ENCODE results near the gene BHLHE41.

Gene BHLHE41

GRCh38 chr12:26126340-26127284, 1.8 kb upstream of the BHLHE41 start:
- no peak for TF ChIP-seq CTCF (IDR thresholded peaks at IDR 0.05)
- no peak overlapping the region for H3K27ac ChIP-seq
- H3K9me3 ChIP-seq: no peaks in the 10 kb centered on the region
- H3K4me1 ChIP-seq (ENCODE audit: control insufficient read depth in 1 of 2, insufficient read depth in 1 of 2, low read depth in 1 of 2, low read length in 1 of 2): peaks cover 34 to 44% of the 10 kb centered on the region in 2 experiments
- H3K27me3 ChIP-seq: peaks cover 100% of the 10 kb centered on the region
- no peaks in the 10 kb centered on the region for H3K36me3 ChIP-seq
- peak overlapping the region; percentile 40 to 57 for H3K4me3 ChIP-seq (ENCODE audit: low read depth in 1 of 2, low read length in 1 of 2)

- TF ChIP-seq CTCF (IDR thresholded peaks at IDR 0.05): no peak
- Histone ChIP-seq H3K9me3 (no peaks in the 10 kb centered on the region), H3K36me3 (no peaks in the 10 kb centered on the region), H3K4me1 (ENCODE audit: control insufficient read depth in 1 of 2, insufficient read depth in 1 of 2, low read depth in 1 of 2, low read length in 1 of 2) (peaks cover 34 to 45% of the 10 kb centered on the region in 2 experiments), H3K27me3 (peaks cover 100% of the 10 kb centered on the region), H3K4me3 (ENCODE audit: low read depth in 1 of 2, low read length in 1 of 2) (peak overlapping the region; percentile 40 to 57), H3K27ac (no peak overlapping the region)
Observed at GRCh38 chr12:26125400-26126339, 833 bp upstream of the BHLHE41 start.

GRCh38 chr12:26123482-26123980, 1.3 kb downstream of the BHLHE41 start:
- no peak for TF ChIP-seq CTCF (IDR thresholded peaks at IDR 0.05)
- no peaks in the 10 kb centered on the region for H3K36me3 ChIP-seq
- H3K4me1 ChIP-seq (ENCODE audit: control insufficient read depth in 1 of 2, insufficient read depth in 1 of 2, low read depth in 1 of 2, low read length in 1 of 2): peaks cover 34 to 45% of the 10 kb centered on the region in 2 experiments
- H3K9me3 ChIP-seq: no peaks in the 10 kb centered on the region
- H3K27ac ChIP-seq: no peak overlapping the region
- peaks cover 100% of the 10 kb centered on the region for H3K27me3 ChIP-seq
- H3K4me3 ChIP-seq (ENCODE audit: low read depth in 1 of 2, low read length in 1 of 2): peak overlapping the region in 1 of 2 experiments; percentile 56

- peaks cover 100% of the 10 kb centered on the region for H3K27me3 ChIP-seq
- no peaks in the 10 kb centered on the region for H3K36me3 ChIP-seq
- H3K27ac ChIP-seq: no peak overlapping the region
- no peaks in the 10 kb centered on the region for H3K9me3 ChIP-seq
- peak overlapping the region; percentile 24 to 56 for H3K4me3 ChIP-seq (ENCODE audit: low read depth in 1 of 2, low read length in 1 of 2)
- TF ChIP-seq CTCF (IDR thresholded peaks at IDR 0.05): no peak
- H3K4me1 ChIP-seq (ENCODE audit: control insufficient read depth in 1 of 2, insufficient read depth in 1 of 2, low read depth in 1 of 2, low read length in 1 of 2): peaks cover 34 to 45% of the 10 kb centered on the region in 2 experiments
Observed at GRCh38 chr12:26122681-26123481, 2.0 kb downstream of the BHLHE41 start.
